ENCODE results near the gene PDZRN3.

The PDZRN3 gene

DNA sequence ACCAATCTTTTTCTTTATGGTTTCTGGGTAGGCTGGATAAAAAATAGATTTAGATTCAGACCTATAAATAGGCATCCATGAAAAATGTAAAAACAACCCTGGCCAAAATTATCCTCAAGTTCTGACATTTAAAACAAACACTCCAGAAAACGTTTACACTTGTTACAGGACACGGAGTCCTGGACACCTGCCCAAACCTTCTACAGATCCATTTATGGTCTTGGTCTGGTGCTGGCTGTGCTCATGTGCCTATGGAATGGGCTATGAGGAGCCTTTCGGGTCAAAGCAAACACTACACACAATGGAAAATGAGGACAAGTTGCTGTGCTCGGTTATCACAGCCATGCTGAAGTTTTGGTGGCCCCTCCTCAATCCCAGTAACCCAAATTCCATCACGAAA lies 108.1 kb downstream of the PDZRN3 start:
- TF ChIP-seq, protein P1, sequence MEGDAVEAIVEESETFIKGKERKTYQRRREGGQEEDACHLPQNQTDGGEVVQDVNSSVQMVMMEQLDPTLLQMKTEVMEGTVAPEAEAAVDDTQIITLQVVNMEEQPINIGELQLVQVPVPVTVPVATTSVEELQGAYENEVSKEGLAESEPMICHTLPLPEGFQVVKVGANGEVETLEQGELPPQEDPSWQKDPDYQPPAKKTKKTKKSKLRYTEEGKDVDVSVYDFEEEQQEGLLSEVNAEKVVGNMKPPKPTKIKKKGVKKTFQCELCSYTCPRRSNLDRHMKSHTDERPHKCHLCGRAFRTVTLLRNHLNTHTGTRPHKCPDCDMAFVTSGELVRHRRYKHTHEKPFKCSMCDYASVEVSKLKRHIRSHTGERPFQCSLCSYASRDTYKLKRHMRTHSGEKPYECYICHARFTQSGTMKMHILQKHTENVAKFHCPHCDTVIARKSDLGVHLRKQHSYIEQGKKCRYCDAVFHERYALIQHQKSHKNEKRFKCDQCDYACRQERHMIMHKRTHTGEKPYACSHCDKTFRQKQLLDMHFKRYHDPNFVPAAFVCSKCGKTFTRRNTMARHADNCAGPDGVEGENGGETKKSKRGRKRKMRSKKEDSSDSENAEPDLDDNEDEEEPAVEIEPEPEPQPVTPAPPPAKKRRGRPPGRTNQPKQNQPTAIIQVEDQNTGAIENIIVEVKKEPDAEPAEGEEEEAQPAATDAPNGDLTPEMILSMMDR (IDR thresholded peaks at IDR 0.05; ENCODE audit: low read depth, low read length): no peak

DNA sequence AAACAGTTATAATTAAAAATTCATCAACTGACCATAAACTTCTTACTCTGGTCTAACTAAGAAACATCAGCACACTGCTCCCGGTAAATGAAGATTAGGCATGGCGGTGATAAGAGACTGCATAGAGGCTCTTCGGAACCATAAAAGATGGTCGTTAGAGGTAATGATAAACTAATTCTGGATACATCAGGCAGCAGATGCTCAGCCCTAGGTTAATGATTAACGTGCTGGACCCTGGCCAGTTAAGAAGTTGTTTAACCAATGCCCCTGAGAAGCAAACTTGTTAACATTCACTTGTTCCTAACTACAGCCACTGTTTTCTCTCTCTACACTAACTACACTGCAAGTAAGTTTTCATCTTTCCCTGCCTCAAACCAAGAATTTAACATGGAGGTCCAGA lies 111.5 kb downstream of the PDZRN3 start:
- peaks cover 26% of the 10 kb centered on the region for H3K4me1 ChIP-seq
- H3K9me3 ChIP-seq: no peaks in the 10 kb centered on the region
- no peaks in the 10 kb centered on the region for H3K27me3 ChIP-seq
- no peaks in the 10 kb centered on the region for H3K36me3 ChIP-seq
- TF ChIP-seq, protein P1 (IDR thresholded peaks at IDR 0.05; ENCODE audit: low read depth, low read length): no peak
- DNase-seq: no peak
- no peak overlapping the region for H3K4me3 ChIP-seq (ENCODE audit: low read depth, low read length)

More for the DNA sequence above, 108.1 kb downstream of the PDZRN3 start:
- no peak overlapping the region for H3K4me3 ChIP-seq (ENCODE audit: low read depth, low read length)
- H3K9me3 ChIP-seq: no peaks in the 10 kb centered on the region
- DNase-seq: no peak
- H3K4me1 ChIP-seq: peaks cover 10% of the 10 kb centered on the region; the same call in 1 of the 2 replicates
- H3K36me3 ChIP-seq: no peaks in the 10 kb centered on the region
- H3K27me3 ChIP-seq: no peaks in the 10 kb centered on the region

- Histone ChIP-seq H3K9me3 (no peaks in the 10 kb centered on the region), H3K4me1 (peaks cover 26% of the 10 kb centered on the region), H3K27me3 (no peaks in the 10 kb centered on the region), H3K4me3 (ENCODE audit: low read depth, low read length) (no peak overlapping the region), H3K36me3 (no peaks in the 10 kb centered on the region)
- DNase-seq: no peak
- TF ChIP-seq, protein P1 (IDR thresholded peaks at IDR 0.05; ENCODE audit: low read depth, low read length): no peak
These were observed 112.9 kb downstream of the PDZRN3 start for GRCh38 chr3:73511571-73512525.

GRCh38 chr3:73510784-73511183 lies 114.0 kb downstream of the PDZRN3 start:
- Histone ChIP-seq H3K4me1 (peaks cover 26% of the 10 kb centered on the region), H3K36me3 (no peaks in the 10 kb centered on the region), H3K27me3 (no peaks in the 10 kb centered on the region), H3K4me3 (ENCODE audit: low read depth, low read length) (no peak overlapping the region), H3K9me3 (no peaks in the 10 kb centered on the region)
- TF ChIP-seq, protein P1 (IDR thresholded peaks at IDR 0.05; ENCODE audit: low read depth, low read length): no peak
- DNase-seq: no peak

DNA sequence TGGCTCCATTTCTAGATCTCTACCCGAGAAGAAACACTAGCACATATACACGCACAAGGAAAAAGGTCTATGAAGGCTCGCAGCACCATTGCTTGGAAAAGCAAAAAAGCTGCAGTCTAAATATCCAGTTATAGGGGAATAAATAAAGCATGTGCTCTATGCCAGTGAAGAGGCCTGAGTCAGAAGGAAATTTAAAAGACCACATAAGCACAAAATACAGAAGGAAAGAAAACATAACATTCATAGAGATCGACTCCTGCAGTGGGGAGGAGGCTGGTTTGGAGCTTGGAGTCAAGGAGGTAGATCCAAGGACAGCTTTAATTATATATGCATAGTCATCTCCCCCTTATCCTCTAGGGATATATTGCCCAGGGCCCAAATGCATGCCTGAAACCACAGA lies 114.4 kb downstream of the PDZRN3 start:
- no peaks in the 10 kb centered on the region for H3K9me3 ChIP-seq
- H3K4me1 ChIP-seq: peaks cover 26% of the 10 kb centered on the region
- no peak overlapping the region for H3K4me3 ChIP-seq (ENCODE audit: low read depth, low read length)
- no peak for DNase-seq
- H3K36me3 ChIP-seq: no peaks in the 10 kb centered on the region
- H3K27me3 ChIP-seq: no peaks in the 10 kb centered on the region
- TF ChIP-seq, protein P1 (IDR thresholded peaks at IDR 0.05; ENCODE audit: low read depth, low read length): no peak

DNA sequence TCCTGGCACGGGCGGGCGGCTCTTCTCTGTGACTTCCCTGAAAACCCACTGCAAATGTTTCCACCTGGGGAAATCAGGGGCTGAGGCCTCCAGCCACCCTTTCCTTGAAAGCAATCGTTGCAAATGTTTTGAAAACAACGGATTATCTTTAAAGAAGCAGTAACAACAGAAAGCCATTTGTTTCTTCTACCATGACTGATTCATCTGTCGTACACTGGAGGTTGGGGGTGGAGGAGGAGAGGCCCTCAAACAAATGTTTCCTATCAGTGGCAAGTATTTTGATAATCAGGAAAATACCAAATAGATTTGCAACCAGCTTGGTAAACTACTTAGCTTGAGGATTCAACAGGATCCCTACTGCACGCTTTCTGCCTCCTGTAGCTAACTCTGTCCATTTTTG lies 114.9 kb downstream of the PDZRN3 start:
- Histone ChIP-seq H3K36me3 (no peaks in the 10 kb centered on the region), H3K27me3 (no peaks in the 10 kb centered on the region), H3K4me1 (peaks cover 26% of the 10 kb centered on the region), H3K4me3 (ENCODE audit: low read depth, low read length) (no peak overlapping the region), H3K9me3 (no peaks in the 10 kb centered on the region)
- TF ChIP-seq, protein P1 (IDR thresholded peaks at IDR 0.05; ENCODE audit: low read depth, low read length): no peak
- DNase-seq: no peak

All from BE2C (cell line).